ENCODE results near the gene PAX7.

DNA sequence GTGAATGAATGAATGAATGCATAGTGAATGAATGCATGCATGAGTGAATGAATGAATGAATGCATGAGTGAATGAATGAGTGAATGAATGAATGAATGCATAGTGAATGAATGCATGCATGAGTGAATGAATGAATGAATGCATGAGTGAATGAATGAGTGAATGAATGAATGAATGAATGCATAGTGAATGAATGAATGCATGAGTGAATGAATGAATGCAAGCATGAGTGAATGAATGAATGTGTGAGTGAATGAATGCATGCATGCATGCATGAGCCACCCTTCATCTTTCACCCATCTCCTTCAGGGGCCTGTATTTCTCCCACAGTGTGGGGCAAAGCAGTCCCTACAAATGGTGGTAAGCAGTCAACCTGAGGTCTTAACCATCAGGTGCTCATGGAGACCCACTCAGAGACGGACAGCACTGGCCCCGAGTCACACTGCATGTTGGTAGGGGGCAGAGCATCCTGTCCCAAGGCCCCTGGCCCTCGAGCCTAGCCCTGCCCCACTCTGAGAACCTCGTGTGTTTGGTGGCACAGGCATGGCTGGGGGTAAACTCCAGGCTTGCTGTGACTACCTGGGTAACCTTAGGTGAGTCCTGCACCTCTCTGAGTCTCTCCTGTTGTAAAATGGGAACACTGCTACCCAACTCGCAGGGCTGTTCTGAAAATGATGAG is 28.0 kb upstream of the PAX7 start:
- TF ChIP-seq, protein P1, sequence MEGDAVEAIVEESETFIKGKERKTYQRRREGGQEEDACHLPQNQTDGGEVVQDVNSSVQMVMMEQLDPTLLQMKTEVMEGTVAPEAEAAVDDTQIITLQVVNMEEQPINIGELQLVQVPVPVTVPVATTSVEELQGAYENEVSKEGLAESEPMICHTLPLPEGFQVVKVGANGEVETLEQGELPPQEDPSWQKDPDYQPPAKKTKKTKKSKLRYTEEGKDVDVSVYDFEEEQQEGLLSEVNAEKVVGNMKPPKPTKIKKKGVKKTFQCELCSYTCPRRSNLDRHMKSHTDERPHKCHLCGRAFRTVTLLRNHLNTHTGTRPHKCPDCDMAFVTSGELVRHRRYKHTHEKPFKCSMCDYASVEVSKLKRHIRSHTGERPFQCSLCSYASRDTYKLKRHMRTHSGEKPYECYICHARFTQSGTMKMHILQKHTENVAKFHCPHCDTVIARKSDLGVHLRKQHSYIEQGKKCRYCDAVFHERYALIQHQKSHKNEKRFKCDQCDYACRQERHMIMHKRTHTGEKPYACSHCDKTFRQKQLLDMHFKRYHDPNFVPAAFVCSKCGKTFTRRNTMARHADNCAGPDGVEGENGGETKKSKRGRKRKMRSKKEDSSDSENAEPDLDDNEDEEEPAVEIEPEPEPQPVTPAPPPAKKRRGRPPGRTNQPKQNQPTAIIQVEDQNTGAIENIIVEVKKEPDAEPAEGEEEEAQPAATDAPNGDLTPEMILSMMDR (IDR thresholded peaks at IDR 0.05), result no peak
- no peak for TF ChIP-seq POLR2A (IDR thresholded peaks at IDR 0.05)
- TF ChIP-seq POLR2AphosphoS5 (IDR thresholded peaks at IDR 0.05), result no peak
- TF ChIP-seq EP300 (IDR thresholded peaks at IDR 0.05), result no peak

Measured in sigmoid colon (tissue), 4 donors.